CD4-positive, alpha-beta T cell treated with Interleukin-6 at 100 ng/mL for 8 hours (primary cell): ENCODE results near the gene GOLGA1.
"Not testable (repeated sequence)": the region's sequence is repeated elsewhere in the genome, so short reads cannot be mapped to it uniquely, and the experiment has no call there.

ENCODE experiments used
- DNase-seq: peaks from one replicate; pipeline ENCODE4 v3.0.0-alpha.2; 2020; ENCODE audit warnings: mixed read lengths, low spot score

GOLGA1 gene

DNA sequence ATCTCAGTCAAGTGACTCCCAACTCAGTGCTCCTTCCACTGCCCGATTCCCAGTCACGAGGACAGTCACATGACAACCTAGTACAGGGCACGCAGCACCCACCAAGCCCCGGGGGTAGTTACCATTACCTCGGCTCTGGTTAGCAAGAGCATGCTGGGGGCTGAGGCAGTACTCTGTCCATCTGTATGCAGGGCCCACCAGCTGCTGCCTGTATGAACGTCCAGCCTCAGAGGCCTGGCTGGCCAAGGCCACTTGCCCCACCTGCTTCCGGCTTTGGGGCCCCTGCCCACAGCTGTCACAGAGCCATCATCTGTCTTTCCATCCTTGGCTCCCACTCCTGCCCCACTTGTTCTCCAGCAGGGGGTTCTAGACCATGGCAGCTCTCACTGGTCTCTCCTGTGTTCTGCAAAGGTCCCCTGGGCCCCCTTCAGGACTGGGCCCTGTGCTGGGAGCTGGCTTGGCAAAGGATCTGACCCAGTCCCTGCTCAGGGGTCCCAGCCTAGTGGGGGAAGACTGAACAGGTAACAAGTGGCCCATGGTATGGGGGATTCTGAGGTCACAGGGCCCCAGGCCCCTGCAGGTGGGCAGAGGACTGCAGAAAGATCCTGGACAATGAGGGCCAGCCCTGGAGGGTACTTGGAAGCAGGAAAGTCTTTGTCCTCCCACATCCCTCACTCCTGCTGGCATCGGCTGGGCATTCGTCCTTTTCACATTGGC lies 82.4 kb downstream of the GOLGA1 start:
- DNase-seq = no peak

DNA sequence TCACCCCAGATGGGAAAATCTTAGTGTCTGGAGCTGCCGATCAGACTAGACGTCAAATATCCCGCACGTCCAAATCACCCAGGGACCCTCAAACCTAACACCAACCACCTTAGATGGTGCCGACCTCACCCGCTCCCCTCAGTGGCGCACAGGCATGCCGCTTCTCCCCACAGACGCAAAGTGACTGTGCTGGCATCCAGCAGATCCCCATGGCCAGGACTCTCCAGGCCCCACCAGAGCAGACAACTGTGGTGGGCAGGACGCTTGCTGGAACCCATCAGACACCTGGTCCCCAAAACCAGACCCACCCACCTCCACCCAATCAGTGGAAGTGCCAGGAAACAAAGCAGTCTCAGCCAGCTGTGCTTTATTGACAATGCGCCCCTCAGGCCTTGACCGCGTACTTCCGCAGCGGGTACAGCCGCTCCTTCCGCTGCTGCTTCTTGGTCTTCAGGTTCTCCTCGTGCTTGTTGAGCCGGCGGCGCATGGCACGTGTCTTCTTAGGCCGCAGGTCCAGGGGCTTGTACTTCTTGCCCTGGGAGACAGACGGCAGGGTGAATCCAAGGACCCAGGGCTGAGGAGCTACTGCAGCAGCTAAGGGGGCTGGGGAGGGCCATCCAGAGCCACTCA lies 83.2 kb downstream of the GOLGA1 start:
- no peak for DNase-seq

DNA sequence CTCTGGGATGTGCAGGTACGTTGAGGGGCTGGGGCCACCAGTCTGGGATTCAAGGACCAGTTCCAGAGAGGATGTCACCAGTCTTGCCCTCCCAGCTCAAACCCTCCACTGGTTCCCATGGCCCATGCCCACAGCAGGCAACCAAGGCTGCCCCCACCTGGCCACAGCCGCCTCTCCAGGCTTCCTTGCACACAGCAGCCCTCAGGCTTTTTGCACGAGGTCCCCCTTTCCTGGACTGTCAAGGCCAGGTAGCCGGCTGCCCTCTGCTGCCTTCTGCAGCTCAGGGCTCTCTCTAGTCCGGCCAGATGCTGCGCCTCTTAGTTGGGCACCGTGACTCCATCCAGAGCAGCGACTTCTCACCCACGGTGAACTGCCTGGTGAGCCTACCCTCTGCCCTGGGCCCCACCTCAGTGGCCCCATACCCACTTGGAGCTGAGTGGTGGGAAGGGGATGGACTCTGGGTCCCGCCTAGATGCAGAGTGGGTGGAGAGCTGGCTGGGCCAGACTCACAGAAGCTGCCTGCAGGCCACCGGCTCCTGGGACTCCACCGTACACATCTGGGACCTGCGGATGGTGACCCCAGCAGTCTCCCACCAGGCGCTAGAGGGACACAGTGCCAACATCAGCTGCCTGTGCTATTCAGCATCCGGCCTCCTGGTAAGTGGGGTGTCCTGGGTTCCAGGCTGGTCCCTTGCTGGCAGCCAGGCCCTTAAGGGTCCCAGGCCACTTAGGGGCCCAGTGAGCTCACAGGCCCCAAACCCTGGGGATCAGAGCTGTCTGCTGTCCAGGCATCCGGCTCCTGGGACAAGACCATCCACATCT lies 84.7 kb downstream of the GOLGA1 start:
- no peak for DNase-seq

DNA sequence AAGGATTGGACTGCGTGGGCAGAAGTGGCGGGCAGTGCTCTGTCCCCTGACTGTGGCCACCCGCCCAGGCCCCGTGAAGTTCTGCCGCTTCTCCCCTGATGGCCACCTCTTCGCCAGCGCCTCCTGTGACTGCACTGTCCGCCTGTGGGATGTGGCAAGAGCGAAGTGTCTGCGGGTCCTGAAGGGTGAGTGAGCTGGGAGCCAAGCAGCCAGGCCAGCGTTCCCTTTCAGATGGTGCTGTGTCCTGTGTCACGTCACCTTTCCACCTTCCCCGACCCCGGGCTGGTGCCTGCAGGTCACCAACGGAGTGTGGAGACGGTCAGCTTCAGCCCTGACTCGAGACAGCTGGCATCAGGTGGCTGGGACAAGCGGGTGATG lies 85.3 kb downstream of the GOLGA1 start:
- DNase-seq = no peak

DNA sequence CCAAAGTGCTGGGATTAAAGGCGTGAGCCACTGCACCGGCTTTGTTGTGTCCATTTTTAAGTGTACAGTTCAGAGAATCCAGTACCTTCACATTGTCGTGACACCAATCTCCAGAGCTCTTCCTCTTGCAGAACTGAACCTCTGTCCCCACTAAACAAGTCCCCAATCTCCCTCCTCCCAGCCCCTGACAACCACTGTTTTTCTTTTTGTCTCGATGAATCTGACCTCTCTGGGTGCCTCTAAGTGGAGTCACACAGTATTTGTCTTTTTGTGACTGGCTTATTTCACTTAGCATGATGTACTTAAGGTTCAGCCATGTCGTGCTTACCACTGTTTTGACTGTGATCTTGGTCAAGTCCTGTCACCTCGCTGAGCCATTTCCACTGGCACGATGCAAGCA lies 86.1 kb downstream of the GOLGA1 start:
- DNase-seq = no peak

DNA sequence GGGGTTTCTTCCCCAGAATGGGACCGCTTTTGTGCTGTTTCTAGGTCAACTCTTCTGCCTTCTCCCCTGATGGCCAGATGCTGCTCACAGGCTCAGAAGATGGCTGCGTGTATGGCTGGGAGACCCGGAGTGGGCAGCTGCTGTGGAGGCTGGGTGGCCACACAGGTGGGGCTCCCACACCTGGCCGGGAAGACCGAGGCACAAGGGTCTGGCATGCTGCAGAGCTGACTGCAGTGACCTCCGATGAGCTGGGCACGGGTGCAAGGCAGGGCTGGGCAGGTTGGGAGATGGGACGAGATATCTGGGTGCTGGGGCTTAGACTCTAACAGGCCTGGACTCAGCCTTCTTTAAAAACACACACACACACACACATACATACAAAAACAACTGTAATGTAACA lies 86.7 kb downstream of the GOLGA1 start:
- DNase-seq = no peak

DNA sequence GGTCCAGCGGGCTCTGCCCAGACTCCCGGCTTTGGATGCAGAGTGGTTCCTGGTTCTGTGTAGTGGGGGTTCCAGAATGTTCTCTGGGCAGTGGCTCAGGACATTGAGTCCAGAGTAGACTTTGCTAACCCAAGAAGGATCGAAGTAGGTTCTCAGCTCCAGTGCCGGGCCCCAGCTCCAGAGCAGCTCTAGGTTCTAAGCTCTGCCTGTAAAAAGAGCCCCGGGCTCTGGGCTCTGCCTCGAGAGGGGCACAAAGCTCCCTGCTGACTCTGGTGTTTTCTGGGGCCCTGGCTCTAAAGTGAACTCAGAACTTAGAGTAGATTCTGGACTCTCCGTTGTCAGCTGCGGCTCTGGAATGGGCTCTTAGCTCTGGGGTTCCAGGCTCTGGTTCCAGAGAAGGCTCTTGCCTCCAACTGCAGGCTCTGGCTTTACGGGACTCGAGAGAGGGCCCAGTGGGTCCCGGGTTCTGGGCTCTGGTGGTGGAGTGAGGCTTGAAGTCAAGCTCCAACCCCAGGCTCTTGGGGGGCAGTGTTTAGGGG lies 87.2 kb downstream of the GOLGA1 start:
- DNase-seq = no peak

DNA sequence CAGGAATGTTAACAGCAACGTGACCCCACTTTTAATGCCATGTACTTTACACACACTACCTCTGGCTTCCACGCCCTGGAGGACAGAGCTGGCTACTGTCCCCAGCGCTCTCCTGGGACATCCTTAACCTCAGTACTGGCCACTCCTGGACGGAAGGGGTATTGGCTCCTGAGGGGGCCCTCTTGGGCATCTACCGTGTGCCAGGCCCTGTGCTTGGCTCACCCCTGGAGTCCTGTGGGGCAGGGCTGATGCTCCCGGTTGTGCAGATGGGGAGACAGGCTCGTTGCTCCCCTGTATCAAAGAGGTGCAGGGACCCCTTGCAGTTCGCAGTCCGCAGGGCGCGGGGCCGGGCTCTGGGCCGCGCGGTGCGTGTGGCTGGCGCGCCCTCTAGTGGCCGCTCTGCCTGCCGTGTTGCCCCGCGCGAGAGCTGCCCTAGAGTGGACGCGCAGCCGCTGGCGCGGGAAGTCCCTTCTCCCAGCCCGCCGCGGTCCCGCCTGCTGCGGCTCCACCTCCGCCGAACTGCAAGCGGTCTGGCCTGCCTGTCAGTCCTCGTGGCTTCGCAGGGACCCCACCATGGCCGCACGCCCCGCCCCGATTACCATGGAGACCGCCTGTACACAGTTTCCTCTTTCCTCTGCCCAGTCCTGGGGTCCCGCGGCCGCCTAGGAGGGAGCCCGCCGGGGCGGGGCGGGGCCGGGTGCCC lies 87.9 kb downstream of the GOLGA1 start, which contains the start of gene WDR38:
Gene WDR38 (plus strand): TSS at position 632 of the 703 bp plus-strand sequence. CDS start 72 bp downstream, outside the sequence.
- peak; percentile 71 for DNase-seq

DNA sequence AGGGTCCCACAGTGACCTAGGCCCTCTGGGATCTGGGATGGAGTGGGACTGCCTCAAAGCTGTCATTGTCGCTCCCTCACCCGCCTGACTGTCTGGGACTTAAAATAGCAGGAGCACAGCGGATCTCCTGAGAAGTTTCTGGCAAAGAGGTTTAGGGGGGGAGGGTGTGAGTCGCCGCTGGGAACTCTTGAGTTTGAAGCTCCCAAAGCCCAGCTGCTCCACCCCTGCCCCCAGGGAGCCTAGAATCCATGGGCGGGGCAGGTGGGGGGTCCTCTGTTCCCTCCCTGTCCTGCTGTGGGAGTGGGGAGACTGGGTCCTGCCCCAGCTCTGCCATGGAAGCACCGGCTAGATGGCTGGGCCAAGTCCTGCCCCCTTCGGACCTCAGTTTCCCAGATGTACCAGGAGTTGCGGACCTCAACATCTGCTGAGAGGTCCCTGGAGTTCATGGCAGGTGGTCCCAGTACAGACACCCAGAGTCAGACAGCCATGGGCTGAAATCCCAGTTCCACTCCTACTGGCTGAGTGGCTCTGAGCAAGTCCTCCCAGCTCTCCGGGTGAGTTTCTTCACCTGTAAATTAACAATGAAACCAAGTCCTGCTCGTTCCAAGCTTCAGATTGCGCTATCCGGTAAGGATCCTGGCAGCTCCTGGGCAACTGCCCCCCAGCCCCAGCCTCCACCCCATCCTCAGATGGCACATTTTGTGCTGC lies 88.6 kb downstream of the GOLGA1 start:
- no peak for DNase-seq

DNA sequence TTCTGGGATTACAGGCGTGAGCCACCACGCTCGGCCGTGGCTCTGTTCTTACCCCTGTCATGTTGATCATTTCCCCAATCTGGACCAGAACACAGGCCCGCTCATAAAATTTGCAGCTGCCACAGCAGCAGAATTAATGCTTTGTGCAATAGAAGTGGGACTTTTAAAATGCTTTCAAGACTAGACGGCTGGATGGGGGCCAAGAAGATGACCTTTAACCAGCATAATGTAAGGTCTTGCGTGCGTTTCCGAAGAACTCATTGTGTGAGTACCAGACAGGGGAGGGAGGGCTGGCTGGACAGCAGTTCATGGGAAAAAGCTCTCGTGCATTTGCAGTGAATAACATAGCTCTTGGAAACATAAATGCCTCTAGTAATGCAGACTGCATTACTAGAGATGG lies 91.1 kb downstream of the GOLGA1 start:
- DNase-seq = no peak

DNA sequence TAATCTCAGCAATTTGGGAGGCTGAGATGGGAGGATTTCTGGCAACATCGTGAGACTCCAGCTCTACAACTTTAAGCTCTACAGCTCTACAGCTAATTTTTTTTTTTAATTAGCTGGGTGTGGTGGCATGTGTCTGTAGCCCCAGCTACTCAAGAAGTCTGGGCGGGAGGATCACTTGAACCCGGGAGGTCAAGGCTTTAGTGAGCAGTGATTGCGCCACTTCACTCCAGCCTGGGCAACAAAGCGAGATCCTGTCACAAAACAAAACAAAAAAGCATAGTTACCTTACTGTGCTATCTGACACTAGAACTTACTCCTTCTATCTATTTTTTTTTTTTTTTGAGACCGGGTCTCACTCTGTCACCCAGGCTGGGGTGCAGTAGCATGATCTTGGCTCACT lies 93.9 kb downstream of the GOLGA1 start:
- DNase-seq = no peak

DNA sequence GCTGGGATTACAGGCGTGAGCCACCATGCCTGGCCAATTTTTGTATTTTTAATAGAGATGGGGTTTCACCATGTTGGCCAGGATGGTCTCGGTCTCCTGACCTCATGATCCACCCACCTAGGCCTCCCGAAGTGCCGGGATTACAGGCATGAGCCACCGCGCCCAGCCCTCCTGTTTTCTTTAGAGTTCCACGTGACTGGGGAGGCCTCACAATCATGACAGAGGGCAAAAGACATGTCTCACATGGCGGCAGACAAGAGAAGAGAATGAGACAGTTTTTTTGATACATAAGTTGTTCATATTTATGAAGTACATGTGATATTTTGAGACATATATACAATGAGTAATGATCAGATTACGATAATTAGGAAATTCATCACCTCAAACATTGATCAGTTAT lies 94.4 kb downstream of the GOLGA1 start:
- not testable (repeated sequence) for DNase-seq

DNA sequence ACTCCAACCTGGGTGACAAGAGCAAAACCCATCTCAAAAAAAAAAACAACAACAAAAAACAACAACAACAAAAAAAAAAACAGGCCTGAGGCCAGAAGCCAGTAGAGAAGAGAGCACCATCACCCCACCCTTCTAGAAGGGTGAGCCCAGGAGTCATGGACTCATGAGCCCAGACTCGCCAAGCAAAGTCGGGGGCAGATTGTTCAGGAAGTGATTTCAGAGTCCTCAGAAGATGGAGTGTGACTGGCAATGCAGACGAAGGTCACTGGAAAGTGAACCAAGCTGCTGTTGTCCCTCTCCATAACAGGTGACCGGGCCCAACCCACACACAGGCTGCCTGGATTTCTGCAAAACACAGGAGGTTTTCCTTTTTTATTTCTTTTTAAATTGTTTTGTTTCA lies 96.6 kb downstream of the GOLGA1 start:
- DNase-seq = no peak

DNA sequence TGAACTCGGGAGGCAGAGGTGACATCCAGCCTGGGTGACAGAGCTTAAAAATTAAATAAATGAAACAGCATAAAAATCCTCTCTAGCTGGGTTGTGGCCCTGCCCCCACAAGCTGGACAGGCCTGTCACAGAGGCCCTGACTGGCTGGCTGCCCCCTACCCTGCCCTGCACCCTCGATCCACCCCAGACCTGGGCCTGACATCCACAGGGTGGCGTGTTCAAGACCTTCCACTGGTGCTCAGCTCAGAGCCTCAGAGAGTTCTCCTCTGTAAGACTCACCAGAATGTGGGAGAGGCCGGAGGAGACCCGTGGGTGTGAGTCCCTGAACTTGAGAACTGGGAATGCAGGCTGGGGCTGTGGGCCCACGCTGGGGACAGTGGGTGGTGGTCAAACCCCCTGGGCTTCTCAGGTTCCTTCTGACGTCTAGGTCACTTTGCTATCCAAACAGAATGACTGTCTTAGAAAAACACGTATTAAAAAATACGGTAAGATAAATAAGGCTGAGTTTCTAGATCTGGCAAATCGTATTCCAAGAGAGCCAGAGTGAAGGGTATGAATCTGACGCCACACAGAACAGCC lies 97.3 kb downstream of the GOLGA1 start:
- no peak for DNase-seq

DNA sequence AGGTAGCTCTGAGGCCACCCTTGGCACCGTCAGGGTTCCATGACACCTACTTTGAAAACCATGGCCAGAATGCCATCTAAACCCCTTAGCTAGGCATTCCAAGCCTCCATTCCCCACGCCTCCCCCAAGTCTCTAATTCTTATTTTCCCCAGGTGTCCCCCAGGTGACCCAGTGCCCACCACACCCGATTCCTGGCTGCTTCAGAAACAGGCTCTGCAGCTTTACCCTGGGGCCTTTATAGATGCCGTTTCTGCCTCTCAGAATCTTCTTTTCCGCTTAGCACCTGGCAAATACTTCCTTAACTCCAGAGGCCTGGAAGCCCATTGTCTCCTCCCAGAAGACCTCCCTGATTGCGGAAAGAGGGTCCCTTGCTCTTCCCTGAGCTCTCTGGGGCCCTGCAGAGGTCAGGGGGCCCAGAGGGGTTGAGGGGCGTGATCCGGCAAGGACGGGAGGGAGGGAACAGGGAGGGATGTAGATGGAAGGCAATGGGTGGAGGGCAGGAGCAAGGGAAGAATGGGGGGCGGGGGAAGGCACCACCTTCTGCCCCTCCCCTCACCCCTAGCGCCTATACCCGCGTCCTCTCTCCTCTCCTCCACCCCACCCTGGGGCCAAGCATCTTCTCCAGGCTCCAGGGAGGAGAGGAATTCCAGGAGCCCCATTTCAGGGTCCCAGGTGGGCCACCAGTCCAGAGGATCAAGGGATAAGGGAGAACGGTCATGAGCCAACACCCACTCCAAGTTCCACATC lies 99.6 kb downstream of the GOLGA1 start:
- no peak for DNase-seq

DNA sequence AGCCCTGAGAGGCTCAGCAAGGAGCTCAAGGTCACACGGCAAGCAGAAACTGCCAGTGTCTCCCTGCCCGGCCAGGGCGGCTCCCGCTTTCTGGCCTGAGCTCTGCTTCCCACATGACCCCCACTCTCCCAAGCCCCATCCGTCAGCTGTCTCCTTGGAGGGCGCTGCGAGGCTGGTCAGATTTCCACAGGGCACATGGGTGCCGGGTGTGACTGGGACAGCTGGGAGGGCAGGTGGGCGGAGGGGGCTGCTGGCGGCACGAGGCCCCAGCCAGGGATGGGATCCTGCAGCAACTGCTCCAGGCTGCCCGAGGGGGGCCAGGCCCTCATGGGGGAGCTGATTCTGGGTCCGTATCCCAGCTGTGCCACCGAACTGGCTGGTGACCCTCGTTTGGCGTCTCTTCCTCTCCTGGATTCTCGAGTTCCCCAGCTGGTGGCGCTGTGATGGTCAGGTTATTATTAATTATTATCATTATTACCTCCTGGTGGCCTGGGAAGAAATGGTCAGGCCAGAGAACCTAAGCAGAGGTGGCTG lies 100.5 kb downstream of the GOLGA1 start:
- no peak for DNase-seq

DNA sequence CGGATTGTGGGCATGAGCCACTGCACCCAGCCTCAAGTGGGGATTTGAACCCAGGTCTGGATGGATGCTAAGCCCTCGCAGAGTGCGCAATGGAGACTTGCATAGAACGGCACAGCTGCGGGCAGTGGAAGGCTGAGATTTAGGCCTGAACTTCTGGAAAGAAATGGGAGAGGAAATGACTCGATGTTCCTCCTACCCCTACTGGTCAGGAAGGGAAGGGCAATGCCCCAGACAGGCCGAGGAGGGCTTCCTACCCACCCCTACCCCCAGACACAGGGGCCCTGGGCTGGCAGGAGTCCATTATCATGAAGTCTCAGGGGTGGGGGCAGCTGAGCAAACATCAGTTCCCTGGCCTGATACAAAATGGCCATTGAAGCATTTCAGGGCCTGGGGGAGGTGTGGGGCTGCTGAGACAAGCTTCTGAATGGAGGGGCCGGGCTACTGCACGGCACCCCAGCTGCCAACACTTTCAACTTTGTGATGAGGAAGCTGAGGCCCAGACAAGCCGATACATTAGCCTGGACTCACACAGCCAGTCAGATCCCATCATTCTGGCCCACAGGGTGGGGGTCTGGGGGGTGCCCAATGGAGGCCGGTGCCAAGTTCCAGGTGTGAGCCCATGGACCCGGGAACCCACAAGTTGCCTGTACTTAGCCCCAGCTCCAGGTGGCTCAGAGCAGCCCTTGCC lies 101.1 kb downstream of the GOLGA1 start:
- DNase-seq = no peak

DNA sequence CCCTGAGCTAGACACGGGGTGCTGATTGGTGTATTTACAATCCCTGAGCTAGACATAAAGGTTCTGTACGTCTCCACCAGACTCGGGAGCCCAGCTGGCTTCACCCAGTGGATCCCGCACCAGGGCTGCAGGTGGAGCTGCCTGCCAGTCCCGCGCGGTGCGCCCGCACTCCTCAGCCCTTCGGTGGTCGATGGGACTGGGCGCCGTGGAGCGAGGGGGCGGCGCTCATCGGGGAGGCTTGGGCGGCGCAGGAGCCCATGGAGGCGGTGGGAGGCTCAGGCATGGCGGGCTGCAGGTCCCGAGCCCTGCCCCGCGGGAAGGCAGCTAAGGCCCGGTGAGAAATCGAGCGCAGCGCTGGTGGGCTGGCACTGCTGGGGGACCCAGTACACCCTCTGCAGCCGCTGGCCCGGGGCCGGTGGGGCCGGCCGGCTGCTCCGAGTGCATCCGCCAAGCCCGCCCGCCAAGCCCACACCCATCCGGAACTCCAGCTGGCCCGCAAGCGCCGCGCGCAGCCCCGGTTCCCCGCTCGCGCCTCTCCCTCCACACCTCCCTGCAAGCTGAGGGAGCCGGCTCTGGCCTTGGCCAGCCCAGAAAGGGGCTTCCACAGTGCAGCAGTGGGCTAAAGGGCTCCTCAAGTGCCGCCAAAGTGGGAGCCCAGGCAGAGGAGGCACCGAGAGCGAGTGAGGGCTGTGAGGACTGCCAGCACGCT lies 102.2 kb downstream of the GOLGA1 start:
- not testable (repeated sequence) for DNase-seq

DNA sequence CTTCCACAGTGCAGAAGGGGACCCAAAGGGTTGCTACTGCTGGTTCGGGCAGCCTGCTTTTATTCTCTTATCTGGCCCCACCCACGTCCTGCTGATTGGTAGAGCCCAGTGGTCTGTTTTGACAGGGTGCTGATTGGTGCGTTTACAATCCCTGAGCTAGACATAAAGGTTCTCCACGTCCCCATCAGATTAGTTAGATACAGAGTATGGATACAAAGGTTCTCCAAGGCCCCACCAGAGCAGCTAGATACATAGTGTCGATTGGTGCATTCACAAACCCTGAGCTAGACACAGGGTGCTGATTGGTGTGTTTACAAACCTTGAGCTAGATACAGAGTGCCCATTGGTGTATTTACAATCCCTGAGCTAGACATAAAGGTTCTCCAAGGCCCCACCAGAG lies 102.8 kb downstream of the GOLGA1 start:
- not testable (repeated sequence) for DNase-seq
